Measurements from ENCODE around the gene RECK.
"Not testable (repeated sequence)": the region's sequence is repeated elsewhere in the genome, so short reads cannot be mapped to it uniquely, and the experiment has no call there.

The RECK gene

DNA sequence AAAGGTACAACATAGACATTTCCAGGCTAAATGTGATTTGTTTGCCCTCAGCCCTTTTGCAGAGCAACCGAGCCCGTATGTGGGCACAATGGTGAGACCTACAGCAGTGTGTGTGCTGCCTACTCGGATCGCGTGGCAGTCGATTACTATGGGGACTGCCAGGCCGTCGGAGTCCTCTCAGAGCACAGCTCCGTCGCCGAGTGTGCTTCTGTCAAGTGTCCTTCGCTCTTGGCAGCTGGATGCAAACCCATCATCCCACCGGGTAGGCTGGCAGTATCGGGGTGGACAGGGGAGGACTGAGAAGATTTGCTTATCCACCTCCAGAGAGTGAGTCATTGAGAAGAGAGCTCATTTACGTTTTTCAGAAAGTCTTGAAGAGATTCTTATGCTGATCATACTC lies 82.0 kb downstream of the RECK start:
- DNase-seq = no peak

DNA sequence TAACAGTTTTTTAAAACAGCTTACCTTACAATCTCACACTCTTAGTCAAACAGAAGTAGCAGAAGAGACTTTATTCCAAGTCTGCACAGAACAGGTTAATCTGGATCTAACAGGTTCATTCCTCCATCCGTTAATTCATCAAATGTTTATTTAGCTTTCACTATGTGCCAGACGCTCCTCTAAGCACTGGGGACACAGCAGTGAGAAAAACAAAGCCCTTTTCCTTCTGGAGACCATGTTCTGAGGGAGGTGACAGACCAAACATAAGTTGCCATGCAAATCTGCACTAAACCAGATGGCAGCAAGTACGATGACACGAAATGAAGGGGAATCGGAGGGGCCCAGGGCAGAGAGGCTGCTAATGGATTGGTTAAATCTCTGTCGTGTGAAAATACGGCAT lies 82.8 kb downstream of the RECK start:
- DNase-seq = no peak

DNA sequence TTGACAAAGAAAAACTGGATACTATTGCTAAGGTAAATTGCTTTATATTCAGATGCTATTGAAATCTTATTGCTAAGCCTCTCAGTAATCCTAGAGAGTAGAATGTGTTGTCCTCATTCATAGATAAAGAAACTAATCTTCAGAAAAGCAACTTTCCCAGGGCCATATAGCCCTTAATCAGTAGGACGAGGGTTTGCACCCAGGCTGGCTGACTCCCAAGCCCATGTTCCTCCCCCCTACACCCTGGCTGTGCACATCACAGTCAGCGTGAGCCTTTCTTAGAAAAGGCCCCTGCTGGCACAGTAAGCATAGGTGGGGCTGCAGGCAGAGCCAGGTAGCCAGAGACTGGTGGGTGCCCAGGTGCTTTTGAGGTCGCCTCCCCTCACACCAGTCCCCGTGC lies 84.0 kb downstream of the RECK start:
- DNase-seq = no peak

DNA sequence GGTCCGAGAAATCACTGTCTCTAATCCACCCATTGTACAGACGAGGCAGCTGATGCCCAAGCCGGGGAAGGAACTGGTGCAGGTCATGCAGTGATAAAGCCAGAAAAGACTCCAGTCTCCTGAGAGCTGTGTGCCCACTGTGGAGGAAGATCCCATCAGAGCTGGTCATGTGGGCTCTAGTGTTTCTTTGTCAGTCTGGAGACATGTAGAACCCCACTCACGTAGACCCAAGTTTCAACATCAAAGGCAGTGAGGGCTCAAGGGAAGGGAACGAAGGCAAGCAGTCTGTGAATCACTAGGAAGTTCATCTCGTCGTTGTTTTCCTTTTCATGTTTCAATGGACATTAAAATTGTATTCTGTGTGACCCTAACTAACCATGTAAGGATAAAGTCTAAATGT lies 85.3 kb downstream of the RECK start:
- no peak for DNase-seq

DNA sequence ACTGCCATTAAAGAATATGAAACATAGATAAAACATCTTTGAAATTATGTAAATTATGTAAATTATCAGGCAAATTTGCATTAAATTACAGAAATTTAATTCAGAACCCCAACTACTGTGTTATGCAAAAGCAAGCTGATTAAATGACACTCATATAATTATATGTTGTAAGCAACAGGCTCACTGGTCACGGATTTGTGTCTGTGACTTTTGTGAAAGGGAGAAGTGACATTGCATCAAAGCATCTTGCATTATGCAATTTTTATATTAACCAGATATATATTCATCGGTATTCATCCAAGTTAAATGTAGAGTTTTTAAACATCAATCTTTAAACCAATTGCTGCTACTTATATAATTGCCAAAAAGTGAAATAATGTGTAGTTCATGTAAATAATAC lies 86.8 kb downstream of the RECK start:
- no peak for DNase-seq

DNA sequence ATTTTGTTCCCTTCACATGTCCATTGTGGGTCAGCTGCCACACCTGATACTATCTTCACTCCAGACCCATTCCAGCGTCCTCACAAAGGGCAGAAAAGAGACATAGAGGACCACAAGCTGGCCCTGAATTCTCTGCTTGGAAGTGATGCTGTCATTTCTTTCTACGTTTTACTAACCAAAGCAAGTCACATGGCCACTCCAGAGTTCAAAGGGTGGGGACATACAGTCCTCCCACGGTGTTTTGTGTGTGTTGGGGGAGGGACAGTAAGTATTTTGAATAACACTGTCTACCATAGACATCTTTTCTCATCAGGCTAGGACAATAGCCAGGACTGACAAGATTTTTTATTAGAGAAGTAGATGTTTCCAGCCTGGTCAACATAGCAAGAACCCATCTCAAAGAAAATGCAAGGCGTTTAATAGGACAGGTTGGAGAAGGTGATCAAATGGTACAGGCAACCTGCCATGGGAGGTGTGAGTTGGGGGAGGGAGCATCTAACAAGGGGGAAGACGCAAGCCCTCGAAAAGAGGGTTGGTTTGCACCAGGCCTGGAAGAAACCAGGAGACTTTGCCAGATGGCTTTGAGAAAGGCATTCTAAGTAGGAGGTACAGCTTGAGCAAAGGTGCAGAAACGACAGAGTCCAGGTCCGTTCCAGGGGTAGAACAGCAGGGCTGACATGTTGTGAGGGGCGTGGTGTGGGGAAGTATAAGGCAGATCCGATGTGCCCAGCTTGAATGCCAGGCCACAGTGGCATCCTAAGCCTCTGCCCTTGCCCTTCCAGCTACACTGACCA lies 88.5 kb downstream of the RECK start:
- no peak for DNase-seq

DNA sequence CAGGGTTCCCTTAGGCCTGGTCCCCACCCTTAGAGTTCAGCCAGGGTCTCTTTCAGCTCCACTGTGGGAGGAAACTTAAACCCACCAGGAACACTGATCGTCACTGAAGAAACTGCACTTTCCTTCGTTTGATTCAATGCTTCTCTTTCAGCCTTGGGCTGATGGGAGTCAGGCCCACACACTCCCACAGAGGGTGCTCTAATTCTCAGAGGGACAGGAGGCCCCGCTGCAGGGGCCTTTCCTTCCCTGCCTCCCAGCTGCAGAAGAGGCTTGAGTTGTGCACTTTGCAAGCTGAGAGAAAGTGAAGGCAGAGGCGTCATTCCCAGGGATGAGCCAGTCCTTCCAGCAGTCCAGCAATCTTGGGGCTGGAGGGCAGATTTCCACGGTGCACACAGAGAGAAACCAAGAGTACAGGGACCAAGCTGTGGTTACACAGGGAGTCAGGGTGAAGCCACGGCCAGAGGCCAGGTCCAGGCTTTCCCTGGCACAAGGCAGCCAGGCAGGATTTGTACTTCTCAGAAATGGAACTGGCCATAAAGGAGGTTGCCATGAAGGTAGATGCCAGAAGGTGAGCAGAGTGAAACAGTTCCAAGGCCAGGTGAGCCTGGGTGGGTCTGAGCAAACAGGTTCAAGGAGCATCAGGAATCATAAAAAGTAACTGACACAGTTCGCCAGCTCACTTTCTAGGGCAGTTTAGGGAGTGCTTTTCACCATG lies 89.5 kb downstream of the RECK start:
- no peak for DNase-seq

DNA sequence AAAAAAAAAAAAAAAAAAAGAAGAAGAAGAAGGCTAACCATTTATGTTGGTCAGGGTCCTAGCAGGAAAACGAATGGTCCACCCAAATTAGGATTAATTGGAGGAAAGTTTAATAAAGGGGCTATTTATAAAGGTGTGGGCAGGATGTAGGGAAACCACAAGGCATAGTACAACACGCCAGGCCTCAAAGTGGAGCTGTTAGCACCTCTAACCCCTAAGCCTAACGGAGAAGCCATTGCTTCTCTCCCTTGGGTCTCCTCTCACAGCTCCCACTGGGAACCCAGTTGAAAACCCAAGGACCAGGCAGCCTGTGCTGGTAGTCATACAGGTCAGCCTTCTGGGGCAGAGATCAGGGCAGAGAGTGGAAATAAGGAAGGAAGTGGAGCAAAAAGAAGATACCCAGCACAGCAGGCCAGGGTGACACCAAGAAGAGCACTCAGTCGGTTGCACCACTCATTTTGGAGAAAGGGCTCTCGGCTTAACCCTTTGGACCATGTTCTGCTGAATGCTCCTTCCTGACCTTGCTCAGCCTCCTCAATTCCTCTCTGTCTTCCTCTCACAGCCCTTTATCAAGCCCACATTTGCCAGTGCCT lies 91.0 kb downstream of the RECK start:
- DNase-seq = no peak

DNA sequence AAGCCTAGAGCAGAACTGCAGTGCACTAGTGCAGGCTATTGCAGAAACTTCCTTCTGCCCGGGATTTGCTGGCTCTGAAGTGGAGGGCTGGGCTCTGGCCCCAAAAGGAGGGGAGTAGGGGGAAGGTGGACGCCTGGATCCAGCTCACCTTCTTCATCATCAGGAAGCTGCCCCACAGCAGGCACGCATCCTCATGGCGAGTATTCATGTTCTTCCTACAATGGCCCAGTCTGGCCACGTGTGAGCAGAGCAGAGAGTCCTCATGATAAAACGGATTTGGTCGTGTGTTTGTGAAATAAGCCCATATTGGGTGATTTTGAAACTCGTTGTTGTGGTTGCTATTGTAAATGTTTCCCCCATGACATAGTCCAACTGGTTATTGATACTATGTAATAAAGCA lies 91.6 kb downstream of the RECK start:
- no peak for DNase-seq

DNA sequence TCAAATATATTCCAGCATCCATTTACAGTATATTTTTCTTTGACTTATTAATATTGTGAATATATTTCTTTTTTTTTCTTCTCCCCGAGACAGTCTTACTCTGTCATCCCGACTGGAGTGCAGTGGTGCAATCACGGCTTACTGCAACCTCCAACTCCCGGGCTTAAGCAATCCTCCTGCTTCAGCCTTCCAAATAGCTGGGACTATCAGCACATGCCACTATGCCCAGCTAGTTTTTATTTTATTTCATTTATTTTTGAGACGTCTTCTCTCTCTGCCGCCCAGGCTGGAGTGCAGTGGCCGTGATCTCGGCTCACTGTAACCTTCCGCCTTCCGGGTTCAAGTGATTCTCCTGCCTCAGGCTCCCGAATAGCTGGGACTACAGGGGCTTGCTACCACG lies 92.4 kb downstream of the RECK start:
- DNase-seq = no peak

DNA sequence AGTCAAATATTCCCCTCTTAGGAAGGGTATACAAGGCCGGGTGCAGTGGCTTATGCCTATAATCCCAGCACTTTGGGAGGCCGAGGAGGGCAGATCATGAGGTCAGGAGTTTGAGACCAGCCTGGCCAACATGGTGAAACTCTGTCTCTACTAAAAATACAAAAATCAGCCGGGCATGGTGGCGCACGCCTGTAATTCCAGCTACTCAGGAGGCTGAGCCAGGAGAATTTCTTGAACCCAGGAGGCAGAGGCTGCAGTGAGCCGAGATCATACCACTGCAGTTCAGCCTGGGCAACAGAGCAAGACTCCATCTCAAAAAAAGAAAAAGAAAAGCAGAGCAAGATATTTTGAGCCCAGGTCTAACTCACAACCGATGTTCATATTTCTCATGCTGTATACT lies 95.0 kb downstream of the RECK start:
- DNase-seq = not testable (repeated sequence)

DNA sequence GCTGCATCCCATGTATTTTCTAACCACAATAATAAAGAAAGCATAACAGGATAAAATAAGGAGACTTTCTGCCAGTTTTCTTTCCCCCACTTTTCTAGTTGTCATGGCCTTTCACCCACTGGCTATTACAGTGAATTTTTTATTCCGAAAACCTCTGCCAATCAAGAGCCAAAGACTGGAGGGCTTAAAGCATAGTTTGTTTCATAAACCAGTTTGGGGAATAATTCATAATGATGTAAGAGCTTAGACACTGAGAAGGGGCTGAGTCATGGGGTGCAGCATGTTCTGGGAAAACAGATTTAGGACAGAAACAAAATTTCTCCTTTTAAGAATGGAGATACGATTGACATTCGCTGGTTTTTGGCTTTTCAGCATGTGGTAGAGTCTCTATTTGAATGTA lies 95.4 kb downstream of the RECK start:
- no peak for DNase-seq

DNA sequence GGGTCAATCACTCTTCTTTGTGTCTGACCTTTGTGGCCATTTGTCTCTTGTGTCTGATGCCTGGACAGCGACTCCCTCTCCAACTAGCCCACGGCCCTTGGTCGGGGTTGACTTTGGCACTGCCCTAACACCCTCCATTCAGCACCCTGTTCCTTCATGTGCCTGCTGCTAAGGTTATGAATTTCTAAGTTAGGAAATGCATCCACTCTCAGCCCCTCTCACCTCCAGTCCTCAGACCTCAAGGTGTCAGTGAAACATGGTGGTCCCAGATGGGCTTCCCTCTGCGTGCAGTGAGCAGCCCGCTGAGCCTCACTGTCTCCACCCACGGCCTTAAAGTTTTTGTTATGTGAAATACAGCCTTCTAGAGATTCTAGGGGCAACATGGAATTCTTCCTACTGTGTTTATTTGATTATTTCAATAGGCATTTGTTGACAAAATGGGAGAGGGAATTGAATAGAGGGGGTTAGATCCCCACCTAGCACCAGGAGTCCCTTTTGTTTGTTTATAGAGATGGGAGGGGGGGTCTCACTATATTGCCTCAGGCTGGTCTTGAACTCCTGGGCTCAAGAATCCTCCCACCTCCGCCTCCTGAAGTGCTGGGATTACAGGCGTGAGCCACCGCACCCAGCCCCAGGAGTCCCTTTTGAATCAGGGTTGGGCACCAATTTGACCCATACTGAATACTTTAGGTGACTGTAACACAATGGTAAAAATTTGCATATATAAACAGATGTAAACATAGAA lies 98.2 kb downstream of the RECK start:
- DNase-seq = no peak

DNA sequence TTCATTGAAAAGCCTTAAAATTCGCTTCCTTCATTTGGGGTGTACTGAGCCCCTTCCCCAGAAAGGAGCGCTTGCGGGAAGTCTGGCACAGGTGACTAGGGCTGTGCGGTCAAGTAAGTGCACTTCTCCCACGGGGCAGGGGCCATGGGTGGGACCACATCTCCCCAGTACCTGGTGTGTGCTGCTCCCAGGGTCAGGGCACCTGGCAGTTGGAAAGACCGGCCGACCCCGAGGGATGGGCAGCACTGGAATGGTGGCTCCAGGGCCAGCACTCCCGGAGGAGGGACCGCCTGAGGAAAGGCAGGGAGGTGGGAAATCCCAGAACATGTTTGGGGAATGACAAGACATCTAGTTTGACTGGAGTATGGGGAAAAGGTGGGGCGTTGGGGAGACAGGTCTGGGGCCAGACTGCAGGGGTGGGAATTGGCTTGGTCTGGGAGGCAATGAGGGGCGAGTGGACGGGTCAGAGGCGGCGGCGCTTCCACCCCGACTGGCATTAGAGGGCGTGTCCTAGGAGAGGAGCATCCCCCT lies 99.1 kb downstream of the RECK start:
- no peak for DNase-seq

DNA sequence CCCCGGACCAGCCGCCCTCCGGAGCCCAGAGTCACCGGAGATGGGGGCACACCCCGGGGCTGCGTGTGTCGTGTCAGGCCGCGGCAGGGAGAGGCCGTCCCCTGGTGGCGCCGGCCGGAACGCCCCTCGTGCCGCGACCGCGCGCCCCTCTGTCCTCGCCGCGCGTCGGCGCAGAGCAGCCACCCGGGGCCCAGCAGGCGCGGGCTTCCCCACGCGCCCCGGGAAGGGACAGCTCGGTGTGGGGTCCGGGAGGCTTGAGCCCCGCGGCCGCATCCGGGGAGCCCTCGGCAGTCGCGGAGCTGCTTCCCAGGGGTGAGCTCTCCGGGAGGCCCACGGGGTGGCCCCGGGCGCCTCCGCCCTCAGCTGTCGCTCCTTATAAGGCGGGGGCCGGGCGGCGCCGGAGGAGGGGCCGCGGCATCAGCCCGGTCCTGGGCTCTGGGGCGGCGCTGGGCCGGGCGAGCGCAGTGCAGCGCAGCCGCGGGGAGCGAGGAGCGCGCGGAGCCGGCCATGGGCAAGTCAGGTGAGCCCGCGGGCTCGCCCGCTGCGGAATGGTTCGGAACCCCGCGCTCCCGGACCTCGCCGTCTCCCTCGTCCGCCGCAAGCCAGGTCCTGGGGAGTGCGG lies 99.7 kb downstream of the RECK start, which contains the start of gene GLIPR2:
Gene GLIPR2, plus strand, starts transcription at position 462 of the 622 bp plus-strand sequence. Its CDS starts 46 bp downstream, at position 508.
- peak; percentile 53 to 68 (median 59) for DNase-seq

DNA sequence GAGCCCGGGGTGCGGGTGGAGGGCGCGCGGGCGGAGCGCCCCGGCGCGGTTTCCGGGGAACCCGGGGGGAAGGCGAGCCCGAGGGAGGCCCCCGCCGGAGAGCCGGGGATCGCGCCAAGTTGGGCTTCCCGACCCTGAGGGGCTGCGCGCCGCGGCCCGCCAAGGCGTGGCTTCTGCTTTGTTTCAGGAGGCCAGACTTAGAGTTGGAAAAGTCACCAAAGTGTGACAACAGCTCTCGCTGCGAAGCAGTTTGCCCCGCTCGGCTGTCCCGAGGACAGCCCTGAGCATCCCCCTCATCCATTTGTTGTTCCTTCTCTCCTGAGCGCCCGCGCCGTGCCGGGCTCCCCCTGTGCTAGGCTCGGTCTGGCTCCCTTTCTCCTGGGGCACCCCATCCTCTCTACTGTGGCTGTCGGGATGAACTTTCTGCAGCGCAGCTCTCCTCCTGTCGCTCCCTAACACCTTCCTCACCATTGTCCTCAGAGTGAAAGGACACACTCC lies 100.2 kb downstream of the RECK start:
- no peak for DNase-seq

DNA sequence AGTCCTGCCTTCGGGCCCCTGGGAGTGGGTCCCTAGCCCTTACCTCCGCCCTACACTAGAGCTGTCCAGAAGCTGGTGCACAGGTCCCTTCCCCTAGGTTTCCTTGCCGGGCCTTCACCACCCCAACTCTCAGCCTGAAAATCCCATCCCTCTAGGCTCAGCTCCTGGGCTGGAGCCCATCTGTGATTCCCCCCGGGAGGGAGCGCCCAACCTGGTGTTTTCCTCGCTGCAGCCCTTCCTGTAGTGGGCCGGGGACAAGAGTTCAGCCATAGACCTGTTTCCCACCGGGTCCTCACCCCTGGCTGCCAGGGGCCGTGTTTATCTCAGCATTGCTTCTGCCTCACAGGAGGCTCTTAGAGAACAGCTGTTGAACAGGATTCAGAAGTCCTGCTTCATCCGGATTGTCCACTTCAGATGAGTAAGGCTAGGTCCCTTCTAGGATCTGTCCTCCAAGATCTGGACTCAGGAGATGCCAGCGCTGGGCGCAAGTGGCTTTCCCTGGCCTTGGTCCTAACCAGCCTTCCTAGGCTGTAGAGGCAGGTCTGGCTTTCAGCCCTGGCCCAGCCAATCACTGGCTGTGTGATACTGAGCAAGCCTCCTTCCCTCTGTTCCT lies 100.8 kb downstream of the RECK start:
- no peak for DNase-seq

DNA sequence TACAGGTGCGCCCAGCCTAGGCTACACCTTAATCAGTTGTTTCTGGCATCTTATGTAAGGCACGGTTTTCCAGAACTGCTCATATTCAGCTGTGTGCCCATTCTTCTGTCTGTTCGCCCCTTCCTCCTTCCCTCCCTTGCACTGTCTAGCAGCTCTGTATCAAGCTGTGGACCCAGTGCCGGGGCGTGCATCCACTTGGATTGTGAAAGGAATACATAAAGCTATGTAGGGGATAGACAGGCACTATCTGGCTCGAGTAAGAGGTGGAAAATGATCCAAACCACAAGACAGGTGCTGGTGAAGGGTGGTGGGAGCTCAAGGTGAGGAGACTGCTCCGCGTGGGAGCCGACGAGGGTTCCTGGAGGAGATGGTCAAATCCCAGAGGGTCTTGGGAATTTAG lies 101.8 kb downstream of the RECK start:
- DNase-seq = no peak

DNA sequence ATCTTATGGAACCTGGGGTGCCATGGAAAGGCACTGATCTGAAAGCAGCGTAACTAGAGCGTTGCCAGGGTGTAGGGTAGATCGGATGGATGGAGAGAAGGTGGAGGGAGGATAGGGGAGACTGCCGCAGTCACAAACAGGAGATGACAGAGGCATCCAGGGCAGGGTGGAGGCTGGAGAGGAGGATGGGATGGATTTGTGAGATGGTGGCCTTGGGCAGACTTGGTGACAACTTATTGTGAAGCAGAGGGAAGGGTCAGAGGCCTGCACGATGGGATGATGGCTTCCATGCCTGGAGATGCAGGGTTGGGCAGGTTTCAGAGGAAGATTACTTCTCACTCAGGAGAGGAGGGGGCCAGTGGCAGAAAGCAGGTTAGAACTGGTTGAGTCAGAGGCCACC lies 102.2 kb downstream of the RECK start:
- DNase-seq = no peak

DNA sequence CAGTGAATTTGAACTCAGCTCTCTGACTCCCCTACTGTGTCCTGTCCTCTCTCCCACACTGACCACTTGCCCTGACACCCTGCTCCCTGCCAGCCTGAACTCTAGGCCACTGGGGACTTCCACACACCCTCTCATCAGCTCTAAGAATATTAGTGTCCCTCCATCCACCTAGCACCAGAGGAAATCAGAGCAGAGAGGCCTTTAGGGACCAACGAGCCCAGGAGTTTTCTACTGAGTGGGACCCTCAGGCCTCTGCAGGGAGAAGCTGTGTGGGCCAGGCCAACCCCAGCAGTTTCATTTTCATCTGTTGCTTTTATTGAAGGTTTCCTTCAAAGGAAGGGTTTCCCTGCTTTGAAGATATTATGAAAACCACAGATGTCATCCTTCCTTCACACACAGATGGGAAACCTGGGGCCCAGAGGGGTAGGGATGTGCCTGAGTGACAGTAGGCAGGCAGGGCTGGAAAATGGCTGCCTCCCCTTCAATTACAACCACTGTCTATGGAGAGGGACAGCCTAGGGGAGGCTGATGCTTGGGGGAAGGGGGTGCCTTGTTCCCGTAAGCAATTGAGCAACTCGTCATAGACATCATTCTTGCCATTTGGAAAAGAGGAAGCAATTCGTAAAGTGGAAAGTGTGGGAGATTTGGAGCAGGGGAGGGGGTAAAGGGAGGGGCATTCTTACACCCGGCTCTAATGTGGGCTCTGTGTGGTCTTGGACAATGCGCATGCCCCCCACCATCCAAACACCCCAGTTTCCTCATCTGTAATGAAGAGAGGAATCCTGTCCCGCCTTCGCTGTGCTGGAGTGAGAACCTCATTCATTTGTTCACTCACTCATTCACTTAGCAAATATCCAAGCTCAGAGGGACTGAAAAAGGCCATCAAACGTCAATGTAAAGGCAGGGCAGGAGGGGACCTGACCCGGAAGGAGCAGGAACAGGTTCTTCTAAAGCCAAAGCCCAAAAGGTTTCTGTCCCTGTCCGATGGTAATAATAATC lies 103.7 kb downstream of the RECK start:
- DNase-seq = no peak

DNA sequence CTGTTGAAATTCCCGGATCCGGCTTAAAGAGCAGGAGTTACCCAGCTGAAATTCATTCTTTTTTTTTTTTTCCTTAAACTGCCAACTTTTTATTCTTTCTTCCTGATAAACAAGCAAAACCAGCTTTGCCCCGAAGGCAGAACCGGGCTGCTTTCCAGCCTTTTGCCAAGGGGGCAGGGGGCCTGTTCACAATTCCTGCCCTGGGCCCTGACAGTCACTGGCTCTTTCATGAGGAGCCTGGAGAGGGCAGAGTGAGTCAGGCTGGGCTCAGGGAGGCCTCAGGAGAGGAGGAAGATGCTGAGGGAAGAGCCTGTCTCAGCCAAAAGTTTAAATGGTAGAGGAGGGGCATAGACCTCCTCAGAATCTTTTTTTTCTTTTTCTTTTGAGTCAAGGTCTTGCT lies 104.6 kb downstream of the RECK start:
- no peak for DNase-seq
